ENCODE data around the gene ITLN1. TPM values are rescaled to one million over a fixed set of nuclear protein-coding genes. Genes with fewer than 3 reads are reported as not detected.
"Not testable (repeated sequence)": the region's sequence is repeated elsewhere in the genome, so short reads cannot be mapped to it uniquely, and the experiment has no call there.

ITLN1 gene
- total RNA-seq, 1 donor from 2014 or later = 1.0 TPM

DNA sequence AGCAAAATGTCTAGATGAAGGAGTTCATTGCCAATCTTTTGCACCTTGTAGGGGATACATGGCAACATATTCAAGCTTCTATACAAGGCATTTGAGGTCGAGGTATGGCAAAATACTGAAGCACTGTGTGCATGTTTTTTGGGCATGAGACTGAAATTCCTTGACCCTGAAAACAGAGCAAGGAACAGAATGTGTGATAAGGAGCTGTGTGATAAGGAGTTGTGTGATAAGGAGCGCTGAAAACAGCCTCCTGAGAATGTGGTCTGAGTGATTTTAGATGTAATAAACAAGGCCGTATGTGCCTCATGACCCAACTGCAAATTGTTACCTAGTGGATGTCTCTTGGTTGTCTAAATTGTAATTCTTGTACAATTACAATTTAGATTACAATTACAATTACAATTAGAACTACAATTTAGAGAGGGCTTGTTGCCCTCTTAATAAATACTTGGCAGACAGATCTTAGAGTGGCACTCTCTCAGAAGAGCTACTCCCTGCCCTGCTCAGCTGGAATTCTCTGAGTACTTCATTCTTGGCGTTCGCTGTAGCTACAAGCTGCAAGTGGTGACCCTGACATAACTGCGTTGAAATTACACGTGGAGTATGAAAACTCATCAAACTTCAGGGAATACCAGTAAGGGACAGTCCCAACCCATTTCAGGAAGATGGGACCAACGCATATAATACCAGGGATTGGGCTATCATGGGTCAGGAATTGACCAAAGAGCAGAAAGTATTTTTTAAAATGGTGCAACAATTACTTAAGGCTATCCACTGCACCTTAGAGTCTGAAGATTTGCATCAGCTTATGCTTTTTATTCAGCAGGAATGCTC lies 20.0 kb upstream of the ITLN1 start:
- no peak overlapping the region for H3K4me3 ChIP-seq
- no peaks in the 10 kb centered on the region for H3K36me3 ChIP-seq
- peaks cover 3% of the 10 kb centered on the region for H3K9me3 ChIP-seq (replicated peaks)
- no peaks in the 10 kb centered on the region for H3K27me3 ChIP-seq (ENCODE audit: low read depth)
- DNase-seq = no peak
- peak overlapping the region; percentile 53 for H3K27ac ChIP-seq (replicated peaks)
- H3K4me1 ChIP-seq = peaks cover 36% of the 10 kb centered on the region
- intact Hi-C loops (cut with micrococcal nuclease) = no loop called here
- no peak for TF ChIP-seq CTCF (IDR thresholded peaks at IDR 0.05; ENCODE audit: borderline replicate concordance)

GRCh38 chr1:160902251-160902650 lies 17.3 kb upstream of the ITLN1 start:
- intact Hi-C loops (cut with micrococcal nuclease); H3K27me3 ChIP-seq (ENCODE audit: low read depth); H3K9me3 ChIP-seq (replicated peaks); H3K4me3 ChIP-seq; DNase-seq; H3K27ac ChIP-seq (replicated peaks); H3K36me3 ChIP-seq: not testable (repeated sequence)
- H3K4me1 ChIP-seq = peaks cover 23% of the 10 kb centered on the region

GRCh38 chr1:160901768-160902167 lies 16.8 kb upstream of the ITLN1 start:
- no peak for DNase-seq
- H3K27me3 ChIP-seq (ENCODE audit: low read depth) = no peaks in the 10 kb centered on the region
- peaks cover 18% of the 10 kb centered on the region for H3K4me1 ChIP-seq
- no peak for TF ChIP-seq CTCF (IDR thresholded peaks at IDR 0.05; ENCODE audit: borderline replicate concordance)
- H3K36me3 ChIP-seq = no peaks in the 10 kb centered on the region
- H3K4me3 ChIP-seq = no peak overlapping the region
- intact Hi-C loops (cut with micrococcal nuclease) = no loop called here
- no peak overlapping the region for H3K27ac ChIP-seq (replicated peaks)
- H3K9me3 ChIP-seq (replicated peaks) = peaks cover 3% of the 10 kb centered on the region

- H3K27ac ChIP-seq (replicated peaks); H3K36me3 ChIP-seq; DNase-seq; H3K4me3 ChIP-seq; intact Hi-C loops (cut with micrococcal nuclease); H3K27me3 ChIP-seq (ENCODE audit: low read depth); H3K9me3 ChIP-seq (replicated peaks): not testable (repeated sequence)
- peaks cover 13% of the 10 kb centered on the region for H3K4me1 ChIP-seq
Measured at GRCh38 chr1:160900683-160901082, 15.7 kb upstream of the ITLN1 start.

DNA sequence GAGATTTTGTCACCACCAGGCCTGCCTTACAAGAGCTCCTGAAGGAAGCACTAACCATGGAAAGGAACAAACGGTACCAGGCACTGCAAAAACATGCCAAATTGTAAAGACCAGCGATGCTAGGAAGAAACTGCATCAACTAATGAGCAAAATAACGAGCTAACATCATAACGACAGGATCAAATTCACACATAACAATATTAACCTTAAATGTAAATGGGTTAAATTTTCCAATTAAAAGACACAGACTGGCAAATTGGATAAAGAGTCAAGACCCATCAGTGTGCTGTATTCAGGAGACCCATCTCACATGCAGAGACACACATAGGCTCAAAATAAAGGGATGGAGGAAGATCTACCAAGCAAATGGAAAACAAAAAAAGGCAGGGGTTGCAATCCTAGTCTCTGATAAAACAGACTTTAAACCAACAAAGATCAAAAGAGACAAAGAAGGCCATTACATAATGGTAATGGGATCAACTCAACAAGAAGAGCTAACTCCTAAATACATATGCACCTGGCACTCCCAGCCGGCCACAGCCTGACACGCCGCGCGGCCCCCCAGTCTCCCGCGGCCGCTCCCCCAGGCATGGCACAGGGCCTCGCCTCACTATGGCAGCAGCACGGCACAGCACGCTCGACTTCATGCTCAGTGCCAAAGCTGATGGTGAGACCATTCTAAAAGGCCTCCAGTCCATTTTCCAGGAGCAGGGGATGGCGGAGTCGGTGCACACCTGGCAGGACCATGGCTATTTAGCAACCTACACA lies 9.6 kb upstream of the ITLN1 start:
- H3K36me3 ChIP-seq; H3K4me3 ChIP-seq; DNase-seq; H3K4me1 ChIP-seq; H3K27ac ChIP-seq (replicated peaks); intact Hi-C loops (cut with micrococcal nuclease): not testable (repeated sequence)
- peaks cover 18% of the 10 kb centered on the region for H3K9me3 ChIP-seq (replicated peaks)
- peaks cover 11% of the 10 kb centered on the region for H3K27me3 ChIP-seq (ENCODE audit: low read depth)

DNA sequence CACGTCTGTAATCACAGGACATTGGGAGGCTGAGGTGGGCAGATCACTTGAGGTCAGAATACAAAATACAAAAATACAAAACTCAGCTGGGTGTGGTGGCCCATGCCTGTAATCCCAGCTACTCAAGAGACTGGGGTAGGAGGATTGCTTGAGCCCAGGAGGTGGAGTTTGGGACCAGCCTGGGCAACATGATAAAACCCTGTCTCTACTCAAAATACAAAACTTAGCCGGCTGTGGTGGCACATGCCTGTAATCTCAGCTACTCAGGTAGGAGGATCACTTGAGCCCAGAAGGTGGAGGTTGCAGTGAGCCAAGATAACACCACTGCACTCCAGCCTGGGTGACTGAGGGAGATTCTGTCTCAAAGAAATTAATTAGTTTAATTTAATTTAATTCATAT lies 6.5 kb upstream of the ITLN1 start:
- H3K9me3 ChIP-seq (replicated peaks) = peaks cover 18% of the 10 kb centered on the region
- intact Hi-C loops (cut with micrococcal nuclease) = no loop called here
- DNase-seq = no peak
- no peaks in the 10 kb centered on the region for H3K4me1 ChIP-seq
- peaks cover 15% of the 10 kb centered on the region for H3K27me3 ChIP-seq (ENCODE audit: low read depth)
- H3K4me3 ChIP-seq = no peak overlapping the region
- H3K27ac ChIP-seq (replicated peaks) = no peak overlapping the region
- TF ChIP-seq CTCF (IDR thresholded peaks at IDR 0.05; ENCODE audit: borderline replicate concordance) = no peak
- no peaks in the 10 kb centered on the region for H3K36me3 ChIP-seq

- Histone ChIP-seq H3K9me3 (replicated peaks) (peaks cover 5% of the 10 kb centered on the region), H3K27me3 (ENCODE audit: low read depth) (peaks cover 15% of the 10 kb centered on the region), H3K36me3 (no peaks in the 10 kb centered on the region), H3K4me1 (no peaks in the 10 kb centered on the region), H3K4me3 (no peak overlapping the region), H3K27ac (replicated peaks) (no peak overlapping the region)
- no peak for DNase-seq
- TF ChIP-seq CTCF (IDR thresholded peaks at IDR 0.05; ENCODE audit: borderline replicate concordance) = no peak
- intact Hi-C loops (cut with micrococcal nuclease) = no loop called here
Measured at GRCh38 chr1:160888926-160889325, 3.9 kb upstream of the ITLN1 start.

Data from left ventricle myocardium inferior (tissue), 1 donor.